Smooth muscle cell (in vitro differentiated cells): ENCODE measurements around the gene CPNE5. TPM values are rescaled to one million over a fixed set of nuclear protein-coding genes. Genes with fewer than 3 reads are reported as not detected.

Experiments used
- DNase-seq: peaks from one replicate; lab custom pipeline; 2025; ENCODE audit not compliant: unreplicated experiment; lab: John Stamatoyannopoulos, UW
- H2AFZ ChIP-seq: fragments of 200-600 bp; sonication (generic); 2 replicates; pipeline ENCODE4 v1.6.0; 2016; ENCODE audit warnings: antibody characterized with exemption, low read depth, mild to moderate bottlenecking
- H3F3A ChIP-seq: fragments of 200-600 bp; sonication (generic); 2 replicates; pipeline ENCODE4 v1.6.0; 2017; ENCODE audit warnings: antibody characterized with exemption, low read depth
- H3K27ac ChIP-seq: fragments of 200-600 bp; sonication (generic); 2 replicates; pipeline ENCODE4 v1.5.1; 2016; ENCODE audit warnings: low read depth, mild to moderate bottlenecking
- H3K27me3 ChIP-seq: fragments of 200-600 bp; sonication (generic); 2 replicates; pipeline ENCODE4 v1.6.1; 2016; ENCODE audit warnings: low read depth, mild to moderate bottlenecking
- H3K36me3 ChIP-seq: fragments of 200-600 bp; sonication (generic); 2 replicates; pipeline ENCODE4 v1.5.1; 2016; ENCODE audit warnings: low read depth
- H3K4me1 ChIP-seq: fragments of 200-600 bp; sonication (generic); 2 replicates; pipeline ENCODE4 v1.5.1; 2016; ENCODE audit warnings: low read depth
- H3K4me2 ChIP-seq: fragments of 200-600 bp; sonication (generic); 2 replicates; pipeline ENCODE4 v1.6.0; 2016; ENCODE audit warnings: mild to moderate bottlenecking
- H3K4me3 ChIP-seq: fragments of 200-600 bp; sonication (generic); 2 replicates; pipeline ENCODE4 v1.5.1; 2016; ENCODE audit warnings: mild to moderate bottlenecking
- H3K79me2 ChIP-seq: fragments of 200-600 bp; sonication (generic); 2 replicates; pipeline ENCODE4 v1.6.0; 2016; ENCODE audit warnings: low read depth, mild to moderate bottlenecking
- H3K9ac ChIP-seq: fragments of 200-600 bp; sonication (generic); 2 replicates; pipeline ENCODE4 v1.6.0; 2016; ENCODE audit warnings: low read depth
- H3K9me3 ChIP-seq: fragments of 200-600 bp; sonication (generic); replicated peaks from 2 replicates; pipeline ENCODE4 v1.5.1; 2016; ENCODE audit warnings: low read depth
- H4K20me1 ChIP-seq: fragments of 200-600 bp; sonication (generic); 2 replicates; pipeline ENCODE4 v1.6.0; 2016; ENCODE audit warnings: low read depth
- CTCF ChIP-seq: fragments of 200-600 bp; sonication (generic); IDR thresholded peaks from 2 replicates; pipeline ENCODE4 v1.5.1; 2017; ENCODE audit warnings: borderline replicate concordance, mild to moderate bottlenecking, antibody characterized with exemption; ENCODE audit not compliant: insufficient read depth, poor library complexity, severe bottlenecking
- WGBS: methylation state at CpG from one replicate; pipeline ENCODE4 v1.1.7; 2016; ENCODE audit warnings: low lambda C conversion rate; 5-methylcytosine and 5-hydroxymethylcytosine counted together
- polyA plus RNA-seq: library from polyadenylated mRNA; unstranded; fragments of >200 nt; fragmentation: Nextera tagmentation; extraction: Ambion mirVana; gene quantifications from 2 replicates; pipeline ENCODE4 v1.2.1, GENCODE V29; 2016
- total RNA-seq: library from RNA; depleted of rRNA; stranded (reverse); fragments of >200 nt; gene quantifications from 2 replicates; pipeline ENCODE4 v1.2.3, GENCODE V29; 2014

Gene CPNE5
- total and polyA plus RNA-seq, 2 experiments from 2014 or later = 1.0 TPM; not detected in 1

DNA sequence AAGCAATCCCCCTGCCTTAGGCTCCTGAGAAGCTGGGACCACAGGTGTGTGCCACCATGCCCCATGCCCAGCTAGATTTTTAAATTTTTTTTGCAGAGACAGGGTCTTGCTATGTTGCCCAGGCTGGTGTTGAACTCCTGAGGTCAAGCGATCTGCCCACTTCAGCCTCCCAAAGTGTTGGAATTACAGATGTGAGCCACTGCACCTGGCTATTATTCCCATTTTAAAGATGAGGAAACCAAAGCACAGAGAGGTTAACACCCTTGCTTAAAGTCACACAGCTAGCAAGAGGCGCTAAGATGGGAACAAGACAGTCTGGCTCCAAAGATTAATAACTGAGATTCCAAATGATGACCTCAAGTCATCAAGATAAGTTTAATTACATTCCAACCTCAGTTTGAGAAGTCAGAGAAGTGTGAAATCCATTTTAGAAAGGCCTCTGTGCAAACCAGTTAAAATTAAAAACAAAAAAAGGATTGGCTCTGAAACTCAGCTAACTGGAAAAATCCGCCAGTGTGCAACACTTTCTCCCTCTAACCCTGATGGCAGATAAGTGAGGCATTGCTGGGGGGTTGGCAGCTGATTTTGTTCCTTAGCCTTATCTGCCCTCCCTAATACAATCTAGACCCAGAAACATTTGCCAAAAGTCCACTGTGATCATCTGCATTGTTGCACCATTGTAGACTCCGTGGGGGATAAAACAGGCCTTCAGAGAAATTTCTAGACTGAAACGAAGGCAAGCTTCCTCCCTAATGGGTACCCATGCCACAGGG lies 55.5 kb downstream of the CPNE5 start:
- WGBS = 74% methylated on average over 5 of the region's 5 CpGs
- Histone ChIP-seq H3K27ac (no peak overlapping the region), H3K4me1 (no peaks in the 10 kb centered on the region), H3K9ac (no peak overlapping the region), H2AFZ (no peak overlapping the region), H3K4me2 (no peak overlapping the region), H3F3A (no peaks in the 10 kb centered on the region), H4K20me1 (no peaks in the 10 kb centered on the region), H3K4me3 (no peak overlapping the region), H3K9me3 (no peaks in the 10 kb centered on the region), H3K79me2 (no peaks in the 10 kb centered on the region), H3K27me3 (no peaks in the 10 kb centered on the region), H3K36me3 (no peaks in the 10 kb centered on the region)
- DNase-seq = no peak
- no peak for TF ChIP-seq CTCF

DNA sequence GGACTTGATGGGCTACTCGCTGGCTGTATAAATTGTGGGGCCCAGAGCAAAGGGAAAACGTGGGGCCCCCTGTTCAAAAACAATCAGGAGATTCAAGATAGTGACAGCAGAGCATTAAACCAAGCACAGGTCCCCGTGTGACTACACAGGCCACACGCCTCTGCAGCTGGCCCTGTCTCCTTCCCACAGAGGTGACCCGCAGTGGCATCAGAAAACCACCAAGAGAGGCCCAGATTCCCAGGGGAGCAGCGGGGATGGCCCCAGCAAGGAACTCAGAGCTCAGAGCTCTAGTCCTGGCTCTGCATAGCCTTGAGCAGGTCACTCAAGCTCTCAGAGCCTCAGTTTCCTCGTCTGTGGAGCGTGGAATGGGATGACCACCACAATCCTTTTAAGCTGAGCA lies 57.6 kb downstream of the CPNE5 start:
- Histone ChIP-seq H3K4me1 (peaks cover 12% of the 10 kb centered on the region), H3K36me3 (no peaks in the 10 kb centered on the region), H3K9ac (no peak overlapping the region), H3K4me2 (no peak overlapping the region), H2AFZ (no peak overlapping the region), H3K4me3 (no peak overlapping the region), H3K27ac (no peak overlapping the region), H3K79me2 (no peaks in the 10 kb centered on the region), H4K20me1 (no peaks in the 10 kb centered on the region), H3K27me3 (peaks cover 3% of the 10 kb centered on the region), H3K9me3 (no peaks in the 10 kb centered on the region), H3F3A (no peaks in the 10 kb centered on the region)
- TF ChIP-seq CTCF = no peak
- DNase-seq = no peak
- WGBS = 84% methylated on average over 8 of the region's 8 CpGs

- H2AFZ ChIP-seq = no peak overlapping the region
- H4K20me1 ChIP-seq = no peaks in the 10 kb centered on the region
- no peak for DNase-seq
- H3K9ac ChIP-seq = no peak overlapping the region
- H3K9me3 ChIP-seq = no peaks in the 10 kb centered on the region
- no peaks in the 10 kb centered on the region for H3K79me2 ChIP-seq
- TF ChIP-seq CTCF = no peak
- 78% methylated on average over 11 of the region's 11 CpGs for WGBS
- H3F3A ChIP-seq = no peaks in the 10 kb centered on the region
- H3K27me3 ChIP-seq = peaks cover 9% of the 10 kb centered on the region
- no peak overlapping the region for H3K27ac ChIP-seq
- H3K4me3 ChIP-seq = no peak overlapping the region
- H3K4me1 ChIP-seq = peaks cover 12% of the 10 kb centered on the region
- H3K4me2 ChIP-seq = no peak overlapping the region
- H3K36me3 ChIP-seq = no peaks in the 10 kb centered on the region
These were observed 58.6 kb downstream of the CPNE5 start for GRCh38 chr6:36780442-36781177.
